LNCaP clone FGC (cell line): ENCODE results near the gene TMEM52.
"Not testable (repeated sequence)": the region's sequence is repeated elsewhere in the genome, so short reads cannot be mapped to it uniquely, and the experiment has no call there.

ENCODE experiments used
- DNase-seq: peaks from one replicate; pipeline ENCODE4 v3.0.0-alpha.2; 2011; ENCODE audit warnings: low read depth
- H3K4me3 ChIP-seq: 2 replicates; pipeline ENCODE4 v1.5.1; 2011; ENCODE audit warnings: mild to moderate bottlenecking, low read depth, low read length, control low read depth
- TF ChIP-seq, protein P1 (sequence below): IDR thresholded peaks from 2 replicates; pipeline ENCODE4 v1.5.1; 2012; ENCODE audit warnings: mild to moderate bottlenecking; ENCODE audit not compliant: control insufficient read depth, insufficient read depth; ENCODE audit errors: extremely low read depth

The TMEM52 gene

DNA sequence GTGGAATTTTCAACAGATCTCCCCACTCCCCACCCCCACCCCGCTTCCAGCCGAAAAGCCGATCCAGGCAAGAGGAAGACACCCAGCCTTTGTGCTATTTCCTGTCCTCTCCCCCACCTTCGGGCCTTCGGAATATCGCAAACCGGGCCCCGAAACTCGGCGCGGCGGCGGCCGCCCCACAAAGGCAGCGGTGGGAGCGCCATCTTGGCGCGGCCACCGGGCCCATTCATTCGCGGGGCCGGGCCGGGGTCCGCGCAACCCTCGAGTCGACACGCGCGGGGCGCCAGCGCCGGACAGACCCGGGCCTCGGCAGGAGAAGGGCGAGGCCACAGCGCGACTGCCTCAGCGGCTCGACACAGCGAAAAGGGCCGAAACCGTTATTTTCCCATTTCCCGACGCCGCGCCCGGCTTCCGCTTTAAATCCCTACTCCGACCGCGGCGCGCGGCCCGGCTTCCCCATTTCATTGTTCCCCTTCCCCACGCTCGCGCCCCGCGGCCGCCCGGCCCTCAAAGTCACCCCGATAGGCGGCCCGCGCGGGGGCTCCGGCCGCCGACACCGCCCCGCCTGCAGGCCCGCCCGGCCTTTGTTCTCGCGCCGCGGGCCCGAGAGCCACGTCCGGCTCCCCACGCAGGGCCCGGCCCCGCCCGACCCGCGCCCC lies 29.1 kb downstream of the TMEM52 start:
- TF ChIP-seq, protein P1, sequence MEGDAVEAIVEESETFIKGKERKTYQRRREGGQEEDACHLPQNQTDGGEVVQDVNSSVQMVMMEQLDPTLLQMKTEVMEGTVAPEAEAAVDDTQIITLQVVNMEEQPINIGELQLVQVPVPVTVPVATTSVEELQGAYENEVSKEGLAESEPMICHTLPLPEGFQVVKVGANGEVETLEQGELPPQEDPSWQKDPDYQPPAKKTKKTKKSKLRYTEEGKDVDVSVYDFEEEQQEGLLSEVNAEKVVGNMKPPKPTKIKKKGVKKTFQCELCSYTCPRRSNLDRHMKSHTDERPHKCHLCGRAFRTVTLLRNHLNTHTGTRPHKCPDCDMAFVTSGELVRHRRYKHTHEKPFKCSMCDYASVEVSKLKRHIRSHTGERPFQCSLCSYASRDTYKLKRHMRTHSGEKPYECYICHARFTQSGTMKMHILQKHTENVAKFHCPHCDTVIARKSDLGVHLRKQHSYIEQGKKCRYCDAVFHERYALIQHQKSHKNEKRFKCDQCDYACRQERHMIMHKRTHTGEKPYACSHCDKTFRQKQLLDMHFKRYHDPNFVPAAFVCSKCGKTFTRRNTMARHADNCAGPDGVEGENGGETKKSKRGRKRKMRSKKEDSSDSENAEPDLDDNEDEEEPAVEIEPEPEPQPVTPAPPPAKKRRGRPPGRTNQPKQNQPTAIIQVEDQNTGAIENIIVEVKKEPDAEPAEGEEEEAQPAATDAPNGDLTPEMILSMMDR: no peak
- no peak for DNase-seq
- peak overlapping the region; percentile 78 for H3K4me3 ChIP-seq

- H3K4me3 ChIP-seq: peak overlapping the region; percentile 78
- TF ChIP-seq, protein P1: no peak
- DNase-seq: no peak
These were observed 29.9 kb downstream of the TMEM52 start for GRCh38 chr1:1889090-1889750.

- not testable (repeated sequence) for H3K4me3 ChIP-seq, DNase-seq
These were observed 35.2 kb downstream of the TMEM52 start for GRCh38 chr1:1883890-1884289.

DNA sequence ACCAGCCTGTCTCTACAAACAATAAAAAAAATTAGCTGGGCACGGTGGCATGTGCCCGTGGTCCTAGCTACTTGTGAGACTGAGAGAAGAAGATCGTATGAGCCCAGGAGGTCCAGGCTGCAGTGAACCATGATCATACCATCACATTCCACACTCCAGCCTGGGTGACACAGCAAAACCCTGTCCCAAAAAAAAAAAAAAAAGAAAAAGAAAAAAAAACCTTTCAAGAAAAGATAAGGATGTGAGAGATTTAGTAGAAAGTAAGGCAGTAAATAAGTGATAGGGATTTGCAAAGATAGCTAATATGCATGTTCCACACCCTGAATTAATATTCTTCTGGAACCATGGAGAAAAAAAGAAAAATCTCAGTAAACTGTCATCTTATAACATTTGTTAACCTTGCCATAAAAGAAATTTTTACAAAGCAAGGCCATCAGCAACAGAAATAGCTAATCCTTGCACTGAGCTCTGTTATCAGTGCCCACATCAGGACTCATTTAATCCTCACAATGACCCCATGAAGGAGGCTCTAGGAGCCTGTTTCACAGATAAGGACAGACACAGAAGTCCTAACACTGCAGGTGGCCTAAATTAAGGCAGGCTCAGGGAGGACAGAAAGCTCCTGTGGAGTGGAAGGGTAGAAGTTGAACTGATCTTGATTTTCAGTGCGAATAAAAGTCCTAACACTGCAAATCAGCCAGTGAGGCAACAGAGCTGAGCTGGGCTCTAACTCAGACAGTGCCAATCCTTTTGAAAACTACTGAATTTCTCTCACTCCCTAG lies 35.8 kb downstream of the TMEM52 start:
- no peak for DNase-seq
- TF ChIP-seq, protein P1: no peak

DNA sequence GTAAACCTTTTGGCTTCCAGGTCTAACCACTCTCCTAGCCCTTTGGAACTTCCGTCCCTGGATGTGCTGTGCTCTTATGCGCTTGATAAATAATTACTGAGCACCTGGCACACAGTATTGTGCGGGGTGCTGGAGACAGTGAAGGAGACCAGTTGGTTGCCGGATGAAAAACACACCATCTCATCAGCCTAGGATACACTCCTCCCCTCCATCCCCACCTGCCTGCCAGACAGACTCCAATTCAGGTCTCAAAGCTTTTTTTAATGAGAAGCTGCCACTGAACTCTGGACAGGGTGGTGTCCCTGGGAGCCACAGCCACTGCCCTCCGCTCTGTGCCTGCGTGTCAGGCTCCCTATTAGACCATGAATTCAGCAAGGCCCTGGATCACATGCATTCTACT lies 37.4 kb downstream of the TMEM52 start:
- no peak for DNase-seq
- no peak overlapping the region for H3K4me3 ChIP-seq
- TF ChIP-seq, protein P1: no peak

More for the DNA sequence above, 35.8 kb downstream of the TMEM52 start:
- no peak overlapping the region for H3K4me3 ChIP-seq

- DNase-seq: no peak
- H3K4me3 ChIP-seq: no peak overlapping the region
- TF ChIP-seq, protein P1: no peak
These were observed 38.3 kb downstream of the TMEM52 start for GRCh38 chr1:1880617-1881312.

- no peak for DNase-seq
- no peak overlapping the region for H3K4me3 ChIP-seq
- TF ChIP-seq, protein P1: no peak
These were observed 39.1 kb downstream of the TMEM52 start for GRCh38 chr1:1879942-1880341.
